ENCODE data around the gene ZCCHC7.
"Not testable (repeated sequence)": the region's sequence is repeated elsewhere in the genome, so short reads cannot be mapped to it uniquely, and the experiment has no call there.

ZCCHC7 gene

GRCh38 chr9:37392272-37392671 lies 271.9 kb downstream of the ZCCHC7 start:
- DNase-seq (ENCODE audit: extremely low read depth, insufficient read length): no peak
- TF ChIP-seq, protein P1, sequence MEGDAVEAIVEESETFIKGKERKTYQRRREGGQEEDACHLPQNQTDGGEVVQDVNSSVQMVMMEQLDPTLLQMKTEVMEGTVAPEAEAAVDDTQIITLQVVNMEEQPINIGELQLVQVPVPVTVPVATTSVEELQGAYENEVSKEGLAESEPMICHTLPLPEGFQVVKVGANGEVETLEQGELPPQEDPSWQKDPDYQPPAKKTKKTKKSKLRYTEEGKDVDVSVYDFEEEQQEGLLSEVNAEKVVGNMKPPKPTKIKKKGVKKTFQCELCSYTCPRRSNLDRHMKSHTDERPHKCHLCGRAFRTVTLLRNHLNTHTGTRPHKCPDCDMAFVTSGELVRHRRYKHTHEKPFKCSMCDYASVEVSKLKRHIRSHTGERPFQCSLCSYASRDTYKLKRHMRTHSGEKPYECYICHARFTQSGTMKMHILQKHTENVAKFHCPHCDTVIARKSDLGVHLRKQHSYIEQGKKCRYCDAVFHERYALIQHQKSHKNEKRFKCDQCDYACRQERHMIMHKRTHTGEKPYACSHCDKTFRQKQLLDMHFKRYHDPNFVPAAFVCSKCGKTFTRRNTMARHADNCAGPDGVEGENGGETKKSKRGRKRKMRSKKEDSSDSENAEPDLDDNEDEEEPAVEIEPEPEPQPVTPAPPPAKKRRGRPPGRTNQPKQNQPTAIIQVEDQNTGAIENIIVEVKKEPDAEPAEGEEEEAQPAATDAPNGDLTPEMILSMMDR (IDR thresholded peaks at IDR 0.05; ENCODE audit: insufficient read depth, low read length, poor library complexity, severe bottlenecking): no peak

DNA sequence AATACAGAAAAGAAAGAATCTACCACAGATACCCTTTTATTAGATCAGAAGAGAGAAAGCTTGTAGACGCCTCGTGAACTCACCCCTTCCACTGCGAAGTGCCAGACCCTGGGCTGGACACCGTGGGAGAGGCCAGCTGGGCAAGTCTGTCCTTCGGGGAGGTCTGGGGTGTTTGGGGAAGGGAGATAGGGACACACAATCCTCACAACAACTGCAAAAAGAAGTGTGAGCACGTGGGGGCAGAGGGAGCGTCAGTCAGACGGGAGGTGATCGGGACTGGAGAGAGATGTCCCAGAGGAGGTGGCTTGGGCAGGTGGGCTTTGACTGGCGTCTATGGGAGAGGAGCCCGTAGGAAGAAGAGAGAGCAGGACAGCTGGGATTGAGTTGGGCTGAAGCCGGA lies 274.9 kb downstream of the ZCCHC7 start:
- Histone ChIP-seq H3K36me3 (ENCODE audit: control insufficient read depth, insufficient read depth, low read length) (no peaks in the 10 kb centered on the region), H3K27me3 (replicated peaks; ENCODE audit: control insufficient read depth, insufficient read depth, low read length) (no peaks in the 10 kb centered on the region), H3K4me3 (replicated peaks; ENCODE audit: low read depth, low read length) (no peak overlapping the region)
- TF ChIP-seq, protein P1 (IDR thresholded peaks at IDR 0.05; ENCODE audit: insufficient read depth, low read length, poor library complexity, severe bottlenecking): no peak
- no peak for DNase-seq (ENCODE audit: extremely low read depth, insufficient read length)

More at GRCh38 chr9:37392272-37392671, 271.9 kb downstream of the ZCCHC7 start:
- no peaks in the 10 kb centered on the region for H3K36me3 ChIP-seq (ENCODE audit: control insufficient read depth, insufficient read depth, low read length)
- no peaks in the 10 kb centered on the region for H3K27me3 ChIP-seq (replicated peaks; ENCODE audit: control insufficient read depth, insufficient read depth, low read length)
- no peak overlapping the region for H3K4me3 ChIP-seq (replicated peaks; ENCODE audit: low read depth, low read length)

DNA sequence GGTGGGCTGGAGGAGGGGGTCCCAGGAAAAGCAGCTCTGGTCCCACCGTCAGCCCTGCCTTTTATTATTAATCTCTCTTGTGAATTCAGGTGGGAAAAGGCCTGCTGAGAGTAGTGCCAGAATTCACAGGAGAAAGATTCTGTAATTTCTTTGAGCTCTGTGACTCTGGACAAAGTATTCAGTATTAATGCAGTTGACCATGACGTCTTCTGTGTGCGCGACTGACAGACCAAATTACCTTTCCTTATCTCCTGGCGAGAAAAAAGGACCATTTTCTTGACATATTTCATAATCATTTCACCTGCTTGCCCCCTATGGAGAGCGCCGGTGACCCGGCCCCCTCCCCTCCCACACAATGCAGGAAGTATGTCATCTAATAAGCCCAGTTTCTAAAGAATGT lies 275.3 kb downstream of the ZCCHC7 start:
- no peak overlapping the region for H3K4me3 ChIP-seq (replicated peaks; ENCODE audit: low read depth, low read length)
- TF ChIP-seq, protein P1 (IDR thresholded peaks at IDR 0.05; ENCODE audit: insufficient read depth, low read length, poor library complexity, severe bottlenecking): no peak
- H3K36me3 ChIP-seq (ENCODE audit: control insufficient read depth, insufficient read depth, low read length): no peaks in the 10 kb centered on the region

GRCh38 chr9:37397948-37398347 lies 277.6 kb downstream of the ZCCHC7 start:
- H3K36me3 ChIP-seq (ENCODE audit: control insufficient read depth, insufficient read depth, low read length); H3K27me3 ChIP-seq (replicated peaks; ENCODE audit: control insufficient read depth, insufficient read depth, low read length); H3K4me3 ChIP-seq (replicated peaks; ENCODE audit: low read depth, low read length); DNase-seq (ENCODE audit: extremely low read depth, insufficient read length): not testable (repeated sequence)

More for the DNA sequence above, 275.3 kb downstream of the ZCCHC7 start:
- H3K27me3 ChIP-seq (replicated peaks; ENCODE audit: control insufficient read depth, insufficient read depth, low read length): no peaks in the 10 kb centered on the region
- no peak for DNase-seq (ENCODE audit: extremely low read depth, insufficient read length)

- Histone ChIP-seq H3K36me3 (ENCODE audit: control insufficient read depth, insufficient read depth, low read length) (no peaks in the 10 kb centered on the region), H3K27me3 (replicated peaks; ENCODE audit: control insufficient read depth, insufficient read depth, low read length) (no peaks in the 10 kb centered on the region), H3K4me3 (replicated peaks; ENCODE audit: low read depth, low read length) (no peak overlapping the region)
- TF ChIP-seq, protein P1 (IDR thresholded peaks at IDR 0.05; ENCODE audit: insufficient read depth, low read length, poor library complexity, severe bottlenecking): no peak
- DNase-seq (ENCODE audit: extremely low read depth, insufficient read length): no peak
Measured at GRCh38 chr9:37398464-37399025, 278.2 kb downstream of the ZCCHC7 start.

GRCh38 chr9:37399336-37399735 lies 279.0 kb downstream of the ZCCHC7 start:
- H3K4me3 ChIP-seq (replicated peaks; ENCODE audit: low read depth, low read length): no peak overlapping the region
- no peak for DNase-seq (ENCODE audit: extremely low read depth, insufficient read length)
- H3K36me3 ChIP-seq (ENCODE audit: control insufficient read depth, insufficient read depth, low read length): no peaks in the 10 kb centered on the region
- TF ChIP-seq, protein P1 (IDR thresholded peaks at IDR 0.05; ENCODE audit: insufficient read depth, low read length, poor library complexity, severe bottlenecking): no peak
- H3K27me3 ChIP-seq (replicated peaks; ENCODE audit: control insufficient read depth, insufficient read depth, low read length): no peaks in the 10 kb centered on the region
